Vagina (tissue), 2 donors: ENCODE results near the gene ARHGEF11. TPM values are rescaled to one million over a fixed set of nuclear protein-coding genes. Genes with fewer than 3 reads are reported as not detected.

Experiments used
- DNase-seq, 2 donors: peaks; one replicate each; pipeline ENCODE4 v3.0.0-alpha.2; 2017; ENCODE audit errors: extremely low spot score in 2 of 2
- H3K27ac ChIP-seq: fragments of 200-600 bp; sonication (generic); one replicate; pipeline ENCODE4 v1.5.1; 2019
- H3K27me3 ChIP-seq: fragments of 200-600 bp; sonication (generic); one replicate; pipeline ENCODE4 v1.5.1; 2019
- H3K36me3 ChIP-seq, 2 donors: fragments of 200-600 bp; sonication (generic); one replicate each; pipeline ENCODE4 v1.5.1; 2017 to 2019
- H3K4me1 ChIP-seq: fragments of 200-600 bp; sonication (generic); one replicate; pipeline ENCODE4 v1.5.1; 2019
- H3K4me3 ChIP-seq, 2 donors: fragments of 200-600 bp; sonication (generic); 1 replicate in 1 of 2; 2 replicates in 1 of 2; pipeline ENCODE4 v1.5.1; 2016 to 2019
- H3K9me3 ChIP-seq: fragments of 200-600 bp; sonication (generic); one replicate; pipeline ENCODE4 v1.5.1; 2019
- POLR2A ChIP-seq, 2 donors: fragments of 450-650 bp; IDR thresholded peaks; one replicate each; pipeline ENCODE4 v1.6.1; 2017; ENCODE audit warnings: antibody characterized with exemption in 2 of 2, mild to moderate bottlenecking in 2 of 2, moderate library complexity in 2 of 2
- POLR2AphosphoS5 ChIP-seq, 2 donors: sonication (generic); formaldehyde crosslinking; IDR thresholded peaks; one replicate each; pipeline ENCODE4 v1.9.0; 2017; ENCODE audit warnings: antibody characterized with exemption in 2 of 2, mild to moderate bottlenecking in 2 of 2, low read depth in 1 of 2; ENCODE audit not compliant: insufficient read depth in 1 of 2
- intact Hi-C: fragments of 100-400 bp; cut with DNase I; formaldehyde crosslinking; loops from one replicate; pipeline ENCODE4 v1.15.1; 2023
- total RNA-seq: library from RNA; depleted of rRNA; stranded (reverse); fragments of >200 nt; gene quantifications from one replicate; pipeline ENCODE4 v1.2.3, GENCODE V29; 2016
- TF ChIP-seq, protein P1 (sequence below), 3 experiments: fragments of 450-650 bp in 2 of 3; fragments of 200-600 bp in 1 of 3; sonication (generic) in 1 of 3; IDR thresholded peaks; one replicate each; pipeline ENCODE4 v1.5.1; 2017 to 2019; ENCODE audit warnings: antibody characterized with exemption in 3 of 3, mild to moderate bottlenecking in 2 of 3, moderate library complexity in 2 of 3

The ARHGEF11 gene
- total RNA-seq, 1 donor from 2014 or later = 29.2 TPM

GRCh38 chr1:156942576-156942975 lies 103.0 kb downstream of the ARHGEF11 start:
- no peaks in the 10 kb centered on the region for H3K27me3 ChIP-seq
- no peaks in the 10 kb centered on the region for H3K9me3 ChIP-seq
- no peak overlapping the region for H3K4me3 ChIP-seq
- DNase-seq = no peak
- intact Hi-C loops = no loop called here
- TF ChIP-seq POLR2A (IDR thresholded peaks at IDR 0.05) = no peak
- TF ChIP-seq, protein P1, sequence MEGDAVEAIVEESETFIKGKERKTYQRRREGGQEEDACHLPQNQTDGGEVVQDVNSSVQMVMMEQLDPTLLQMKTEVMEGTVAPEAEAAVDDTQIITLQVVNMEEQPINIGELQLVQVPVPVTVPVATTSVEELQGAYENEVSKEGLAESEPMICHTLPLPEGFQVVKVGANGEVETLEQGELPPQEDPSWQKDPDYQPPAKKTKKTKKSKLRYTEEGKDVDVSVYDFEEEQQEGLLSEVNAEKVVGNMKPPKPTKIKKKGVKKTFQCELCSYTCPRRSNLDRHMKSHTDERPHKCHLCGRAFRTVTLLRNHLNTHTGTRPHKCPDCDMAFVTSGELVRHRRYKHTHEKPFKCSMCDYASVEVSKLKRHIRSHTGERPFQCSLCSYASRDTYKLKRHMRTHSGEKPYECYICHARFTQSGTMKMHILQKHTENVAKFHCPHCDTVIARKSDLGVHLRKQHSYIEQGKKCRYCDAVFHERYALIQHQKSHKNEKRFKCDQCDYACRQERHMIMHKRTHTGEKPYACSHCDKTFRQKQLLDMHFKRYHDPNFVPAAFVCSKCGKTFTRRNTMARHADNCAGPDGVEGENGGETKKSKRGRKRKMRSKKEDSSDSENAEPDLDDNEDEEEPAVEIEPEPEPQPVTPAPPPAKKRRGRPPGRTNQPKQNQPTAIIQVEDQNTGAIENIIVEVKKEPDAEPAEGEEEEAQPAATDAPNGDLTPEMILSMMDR (IDR thresholded peaks at IDR 0.05) = no peak
- H3K27ac ChIP-seq = no peak overlapping the region
- peaks cover 0 to 91% of the 10 kb centered on the region in 2 donors for H3K36me3 ChIP-seq
- H3K4me1 ChIP-seq = no peaks in the 10 kb centered on the region

DNA sequence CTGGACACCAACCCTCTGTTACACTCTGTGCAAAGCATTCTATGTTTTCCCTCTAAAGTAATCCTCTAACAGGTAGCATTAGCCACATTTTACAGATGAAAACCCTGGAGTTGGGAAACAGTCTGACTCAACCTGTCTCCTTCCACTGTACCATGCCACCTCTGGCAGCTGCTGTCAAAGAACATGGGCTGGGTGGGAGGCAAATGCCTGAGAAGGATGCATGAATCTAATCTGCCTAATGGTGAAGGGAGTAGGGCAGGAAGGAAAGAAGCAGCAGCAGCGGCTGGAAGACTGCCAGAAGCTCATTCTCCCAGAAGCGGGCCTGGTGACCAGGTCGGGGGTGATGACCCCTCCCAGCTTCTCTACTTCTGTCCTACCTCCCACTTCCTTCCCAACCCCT lies 103.4 kb downstream of the ARHGEF11 start:
- H3K27me3 ChIP-seq = no peaks in the 10 kb centered on the region
- DNase-seq = no peak
- peaks cover 0 to 88% of the 10 kb centered on the region in 2 donors for H3K36me3 ChIP-seq
- intact Hi-C loops = no loop called here
- H3K27ac ChIP-seq = no peak overlapping the region
- H3K4me3 ChIP-seq = no peak overlapping the region
- H3K9me3 ChIP-seq = no peaks in the 10 kb centered on the region
- no peak for TF ChIP-seq POLR2A (IDR thresholded peaks at IDR 0.05)
- no peak for TF ChIP-seq POLR2AphosphoS5 (IDR thresholded peaks at IDR 0.05; ENCODE audit: insufficient read depth in 1 of 2, low read depth in 1 of 2)
- TF ChIP-seq, protein P1 (IDR thresholded peaks at IDR 0.05) = no peak
- no peaks in the 10 kb centered on the region for H3K4me1 ChIP-seq

GRCh38 chr1:156941675-156942074 lies 103.9 kb downstream of the ARHGEF11 start:
- DNase-seq = no peak
- Histone ChIP-seq H3K27ac (no peak overlapping the region), H3K36me3 (peaks cover 0 to 87% of the 10 kb centered on the region in 2 donors), H3K4me1 (no peaks in the 10 kb centered on the region), H3K27me3 (no peaks in the 10 kb centered on the region), H3K9me3 (no peaks in the 10 kb centered on the region), H3K4me3 (no peak overlapping the region)
- intact Hi-C loops = no loop called here
- TF ChIP-seq, protein P1 (IDR thresholded peaks at IDR 0.05) = no peak
- TF ChIP-seq POLR2AphosphoS5 (IDR thresholded peaks at IDR 0.05; ENCODE audit: insufficient read depth in 1 of 2, low read depth in 1 of 2) (no peak), POLR2A (IDR thresholded peaks at IDR 0.05) (no peak)

- no peaks in the 10 kb centered on the region for H3K27me3 ChIP-seq
- no peak for DNase-seq
- H3K4me1 ChIP-seq = no peaks in the 10 kb centered on the region
- intact Hi-C loops = no loop called here
- no peaks in the 10 kb centered on the region for H3K9me3 ChIP-seq
- peaks cover 0 to 71% of the 10 kb centered on the region in 2 donors for H3K36me3 ChIP-seq
- H3K4me3 ChIP-seq = no peak overlapping the region
- no peak overlapping the region for H3K27ac ChIP-seq
- TF ChIP-seq, protein P1 (IDR thresholded peaks at IDR 0.05) = no peak
- TF ChIP-seq POLR2AphosphoS5 (IDR thresholded peaks at IDR 0.05; ENCODE audit: insufficient read depth in 1 of 2, low read depth in 1 of 2) (no peak), POLR2A (IDR thresholded peaks at IDR 0.05) (no peak)
These were observed 105.7 kb downstream of the ARHGEF11 start for GRCh38 chr1:156939786-156940334.

DNA sequence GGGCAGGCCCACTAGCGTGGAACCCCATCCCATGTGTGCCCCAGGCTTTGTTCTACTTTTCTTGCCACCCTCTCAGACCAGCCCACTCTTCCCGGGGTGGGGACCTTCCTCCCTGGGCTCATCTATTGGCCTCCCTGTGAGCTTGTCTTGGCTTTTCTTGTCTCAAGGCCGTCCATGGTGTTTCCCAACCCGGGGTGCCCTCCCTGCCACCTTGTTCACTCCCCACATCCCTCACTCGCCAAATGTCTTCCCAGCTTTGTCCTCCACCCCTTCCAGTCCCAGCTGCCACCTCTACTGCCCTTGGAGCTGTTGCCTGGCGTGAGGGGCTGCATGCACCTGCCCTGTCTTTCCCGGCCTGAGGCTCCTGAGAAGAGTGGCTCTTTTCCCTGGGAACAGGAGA lies 106.7 kb downstream of the ARHGEF11 start:
- H3K27ac ChIP-seq = no peak overlapping the region
- intact Hi-C loops = no loop called here
- no peaks in the 10 kb centered on the region for H3K4me1 ChIP-seq
- no peaks in the 10 kb centered on the region for H3K9me3 ChIP-seq
- no peak overlapping the region for H3K4me3 ChIP-seq
- no peak for DNase-seq
- H3K36me3 ChIP-seq = peaks cover 0 to 61% of the 10 kb centered on the region in 2 donors
- TF ChIP-seq POLR2A (IDR thresholded peaks at IDR 0.05) = no peak
- no peak for TF ChIP-seq POLR2AphosphoS5 (IDR thresholded peaks at IDR 0.05; ENCODE audit: insufficient read depth in 1 of 2, low read depth in 1 of 2)
- TF ChIP-seq, protein P1 (IDR thresholded peaks at IDR 0.05) = no peak
- H3K27me3 ChIP-seq = no peaks in the 10 kb centered on the region
